ENCODE measurements around the gene SSRP1. TPM values are rescaled to one million over a fixed set of nuclear protein-coding genes. Genes with fewer than 3 reads are reported as not detected.

The SSRP1 gene
- total RNA-seq, 1 donor from 2014 or later, result 120 TPM

- ChIA-PET CTCF (interaction anchor here (0.9 kb wide), 1 partner anchor 10 kb away, joined by 4 read pairs; no protein-coding TSS in a partner anchor), POLR2A (no interaction called here)
- H3K4me3 Mint-ChIP-seq, result no peak overlapping the region
- ATAC-seq (ENCODE audit: low read depth) (no peak), DNase-seq (no peak)
- no peak overlapping the region for H3K27ac Mint-ChIP-seq
- H3K27me3 Mint-ChIP-seq, result peaks cover 22% of the 10 kb centered on the region
- TF ChIP-seq CTCF (IDR thresholded peaks at IDR 0.05), result no peak
- peaks cover 13% of the 10 kb centered on the region for H3K4me1 Mint-ChIP-seq
- no peaks in the 10 kb centered on the region for H3K36me3 Mint-ChIP-seq (ENCODE audit: low read depth)
- peaks cover 4% of the 10 kb centered on the region for H3K9me3 Mint-ChIP-seq
- intact Hi-C loops (cut with micrococcal nuclease), result no loop called here
Observed at GRCh38 chr11:57356268-57356667, 20.6 kb upstream of the SSRP1 start.

GRCh38 chr11:57354699-57355098, 19.0 kb upstream of the SSRP1 start:
- Mint-ChIP-seq H3K4me3 (no peak overlapping the region), H3K9me3 (peaks cover 5% of the 10 kb centered on the region), H3K4me1 (peaks cover 13% of the 10 kb centered on the region), H3K36me3 (ENCODE audit: low read depth) (no peaks in the 10 kb centered on the region), H3K27me3 (peaks cover 27% of the 10 kb centered on the region), H3K27ac (no peak overlapping the region)
- no peak for TF ChIP-seq CTCF (IDR thresholded peaks at IDR 0.05)
- intact Hi-C loops (cut with micrococcal nuclease), result no loop called here
- ChIA-PET POLR2A (interaction anchor here (1.0 kb wide), 1 partner anchor 70 kb away, joined by 3 read pairs; no protein-coding TSS in a partner anchor), CTCF (no interaction called here)
- DNase-seq (no peak), ATAC-seq (ENCODE audit: low read depth) (no peak)

- intact Hi-C loops (cut with micrococcal nuclease), result no loop called here
- POLR2A ChIA-PET, result interaction anchor here (1.6 kb wide), 1 partner anchor 70 kb away, joined by 6 read pairs; no protein-coding TSS in a partner anchor
- ATAC-seq (ENCODE audit: low read depth) (no peak), DNase-seq (no peak)
- H3K4me3 Mint-ChIP-seq, result no peak overlapping the region
- no peaks in the 10 kb centered on the region for H3K36me3 Mint-ChIP-seq (ENCODE audit: low read depth)
- peaks cover 27% of the 10 kb centered on the region for H3K27me3 Mint-ChIP-seq
- peaks cover 13% of the 10 kb centered on the region for H3K4me1 Mint-ChIP-seq
- TF ChIP-seq CTCF (IDR thresholded peaks at IDR 0.05), result no peak
- no peak overlapping the region for H3K27ac Mint-ChIP-seq
- peaks cover 5% of the 10 kb centered on the region for H3K9me3 Mint-ChIP-seq
- CTCF ChIA-PET, result no interaction called here
Observed at GRCh38 chr11:57353852-57354251, 18.2 kb upstream of the SSRP1 start.

- intact Hi-C loops (cut with micrococcal nuclease), result no loop called here
- Mint-ChIP-seq H3K4me1 (peaks cover 13% of the 10 kb centered on the region), H3K27me3 (peaks cover 27% of the 10 kb centered on the region), H3K4me3 (no peak overlapping the region), H3K9me3 (peaks cover 5% of the 10 kb centered on the region), H3K27ac (no peak overlapping the region), H3K36me3 (ENCODE audit: low read depth) (no peaks in the 10 kb centered on the region)
- DNase-seq (no peak), ATAC-seq (ENCODE audit: low read depth) (no peak)
- ChIA-PET CTCF (no interaction called here), POLR2A (interaction anchor here (1.6 kb wide), 1 partner anchor 71 kb away, joined by 6 read pairs; no protein-coding TSS in a partner anchor)
- TF ChIP-seq CTCF (IDR thresholded peaks at IDR 0.05), result no peak
Observed at GRCh38 chr11:57353446-57353845, 17.8 kb upstream of the SSRP1 start.

GRCh38 chr11:57353036-57353435, 17.3 kb upstream of the SSRP1 start:
- Mint-ChIP-seq H3K4me3 (no peak overlapping the region), H3K27ac (no peak overlapping the region), H3K36me3 (ENCODE audit: low read depth) (no peaks in the 10 kb centered on the region), H3K9me3 (peaks cover 5% of the 10 kb centered on the region), H3K27me3 (peaks cover 27% of the 10 kb centered on the region), H3K4me1 (peaks cover 13% of the 10 kb centered on the region)
- POLR2A ChIA-PET, result interaction anchor here (1.6 kb wide), 1 partner anchor 71 kb away, joined by 6 read pairs; no protein-coding TSS in a partner anchor
- intact Hi-C loops (cut with micrococcal nuclease), result no loop called here
- CTCF ChIA-PET, result no interaction called here
- DNase-seq (no peak), ATAC-seq (ENCODE audit: low read depth) (no peak)
- TF ChIP-seq CTCF (IDR thresholded peaks at IDR 0.05), result no peak
